IPS-15b (cell line): Measurements from ENCODE around the gene PRR19.
A peak's percentile ranks its signal among the peaks of the same experiment; 100 is the strongest.

ENCODE experiments used
- H3K27me3 ChIP-seq: one replicate; pipeline ENCODE4 v1.6.1; 2013; ENCODE audit warnings: low read length; ENCODE audit not compliant: control insufficient read depth, insufficient read depth
- H3K36me3 ChIP-seq: one replicate; pipeline ENCODE4 v1.6.1; 2013; ENCODE audit warnings: low read length; ENCODE audit not compliant: control insufficient read depth, insufficient read depth
- H3K4me1 ChIP-seq: one replicate; pipeline ENCODE4 v1.6.1; 2013; ENCODE audit warnings: mild to moderate bottlenecking, low read length; ENCODE audit not compliant: control insufficient read depth, insufficient read depth
- H3K4me3 ChIP-seq: one replicate; pipeline ENCODE4 v1.5.1; 2013; ENCODE audit warnings: low read depth, low read length
- H3K9ac ChIP-seq: one replicate; pipeline ENCODE4 v1.6.1; 2013; ENCODE audit warnings: low read depth, mild to moderate bottlenecking, low read length
- H3K9me3 ChIP-seq: one replicate; pipeline ENCODE4 v1.6.1; 2013; ENCODE audit warnings: mild to moderate bottlenecking, low read length; ENCODE audit not compliant: control insufficient read depth, insufficient read depth

Gene PRR19

GRCh38 chr19:42293948-42294347 is 8.0 kb upstream of the PRR19 start:
- Histone ChIP-seq H3K9me3 (no peaks in the 10 kb centered on the region), H3K27me3 (no peaks in the 10 kb centered on the region), H3K4me1 (peaks cover 5% of the 10 kb centered on the region), H3K36me3 (peaks cover 57% of the 10 kb centered on the region), H3K9ac (no peak overlapping the region), H3K4me3 (no peak overlapping the region)

GRCh38 chr19:42294471-42295137 is 7.3 kb upstream of the PRR19 start:
- H3K36me3 ChIP-seq, result peaks cover 51% of the 10 kb centered on the region
- no peak overlapping the region for H3K4me3 ChIP-seq
- no peak overlapping the region for H3K9ac ChIP-seq
- no peaks in the 10 kb centered on the region for H3K27me3 ChIP-seq
- peaks cover 5% of the 10 kb centered on the region for H3K4me1 ChIP-seq
- H3K9me3 ChIP-seq, result no peaks in the 10 kb centered on the region

- Histone ChIP-seq H3K4me3 (no peak overlapping the region), H3K9ac (no peak overlapping the region), H3K4me1 (peaks cover 5% of the 10 kb centered on the region), H3K36me3 (peaks cover 45% of the 10 kb centered on the region), H3K9me3 (no peaks in the 10 kb centered on the region), H3K27me3 (no peaks in the 10 kb centered on the region)
Observed at GRCh38 chr19:42295342-42295741, 6.6 kb upstream of the PRR19 start.

- Histone ChIP-seq H3K9ac (no peak overlapping the region), H3K27me3 (no peaks in the 10 kb centered on the region), H3K9me3 (no peaks in the 10 kb centered on the region), H3K4me1 (peaks cover 5% of the 10 kb centered on the region), H3K36me3 (peaks cover 39% of the 10 kb centered on the region), H3K4me3 (no peak overlapping the region)
Observed at GRCh38 chr19:42295831-42296525, 6.0 kb upstream of the PRR19 start.

- no peaks in the 10 kb centered on the region for H3K27me3 ChIP-seq
- no peak overlapping the region for H3K9ac ChIP-seq
- peaks cover 35% of the 10 kb centered on the region for H3K36me3 ChIP-seq
- H3K4me1 ChIP-seq, result peaks cover 10% of the 10 kb centered on the region
- H3K4me3 ChIP-seq, result no peak overlapping the region
- H3K9me3 ChIP-seq, result no peaks in the 10 kb centered on the region
Observed at GRCh38 chr19:42297039-42297438, 4.9 kb upstream of the PRR19 start.

GRCh38 chr19:42303101-42303464 is 1.2 kb downstream of the PRR19 start:
- Histone ChIP-seq H3K9ac (no peak overlapping the region), H3K4me3 (peak overlapping the region; percentile 84), H3K36me3 (no peaks in the 10 kb centered on the region), H3K9me3 (no peaks in the 10 kb centered on the region), H3K27me3 (no peaks in the 10 kb centered on the region), H3K4me1 (peaks cover 8% of the 10 kb centered on the region)

- Histone ChIP-seq H3K4me3 (no peak overlapping the region), H3K27me3 (no peaks in the 10 kb centered on the region), H3K36me3 (no peaks in the 10 kb centered on the region), H3K4me1 (peaks cover 8% of the 10 kb centered on the region), H3K9ac (no peak overlapping the region), H3K9me3 (no peaks in the 10 kb centered on the region)
Observed at GRCh38 chr19:42303876-42304275, 1.9 kb downstream of the PRR19 start.

GRCh38 chr19:42306646-42307045 is 4.7 kb downstream of the PRR19 start:
- Histone ChIP-seq H3K4me1 (peaks cover 4% of the 10 kb centered on the region), H3K9me3 (no peaks in the 10 kb centered on the region), H3K27me3 (no peaks in the 10 kb centered on the region), H3K36me3 (no peaks in the 10 kb centered on the region), H3K9ac (no peak overlapping the region), H3K4me3 (no peak overlapping the region)

- H3K9me3 ChIP-seq, result no peaks in the 10 kb centered on the region
- H3K4me1 ChIP-seq, result no peaks in the 10 kb centered on the region
- H3K4me3 ChIP-seq, result no peak overlapping the region
- H3K27me3 ChIP-seq, result peaks cover 19% of the 10 kb centered on the region
- H3K9ac ChIP-seq, result no peak overlapping the region
- no peaks in the 10 kb centered on the region for H3K36me3 ChIP-seq
Observed at GRCh38 chr19:42309686-42310085, 7.8 kb downstream of the PRR19 start.

- H3K9ac ChIP-seq, result no peak overlapping the region
- H3K4me3 ChIP-seq, result no peak overlapping the region
- H3K27me3 ChIP-seq, result peaks cover 23% of the 10 kb centered on the region
- no peaks in the 10 kb centered on the region for H3K9me3 ChIP-seq
- no peaks in the 10 kb centered on the region for H3K4me1 ChIP-seq
- H3K36me3 ChIP-seq, result no peaks in the 10 kb centered on the region
Observed at GRCh38 chr19:42311657-42312056, 9.7 kb downstream of the PRR19 start.

- H3K9me3 ChIP-seq, result no peaks in the 10 kb centered on the region
Observed at GRCh38 chr19:42312370-42312769, 10.4 kb downstream of the PRR19 start.

GRCh38 chr19:42313096-42313839 is 11.3 kb downstream of the PRR19 start, which contains the start of gene TMEM145:
TSS of gene TMEM145 (plus strand) at chr19:42313309. CDS start at chr19:42313377, 68 bp downstream.
- Histone ChIP-seq H3K36me3 (no peaks in the 10 kb centered on the region), H3K9me3 (no peaks in the 10 kb centered on the region), H3K9ac (no peak within 1 kb of the TSS), H3K4me1 (no peaks in the 10 kb centered on the region), H3K4me3 (peak within 1 kb of the TSS; percentile 66), H3K27me3 (peaks cover 23% of the 10 kb centered on the region)

More at GRCh38 chr19:42312370-42312769, 10.4 kb downstream of the PRR19 start:
- Histone ChIP-seq H3K27me3 (peaks cover 23% of the 10 kb centered on the region), H3K36me3 (no peaks in the 10 kb centered on the region), H3K4me3 (no peak overlapping the region), H3K4me1 (no peaks in the 10 kb centered on the region), H3K9ac (no peak overlapping the region)
